Fibroblast of lung (primary cell): ENCODE data around the gene ZSWIM5. TPM values are rescaled to one million over a fixed set of nuclear protein-coding genes. Genes with fewer than 3 reads are reported as not detected.
A peak's percentile ranks its signal among the peaks of the same experiment; 100 is the strongest.

ENCODE experiments used
- DNase-seq, 2 donors: peaks; one replicate each; pipeline versions ENCODE4 v3.0.0 to v3.0.0-alpha.2; 2010; ENCODE audit warnings: low read depth in 2 of 2
- H2AFZ ChIP-seq: 2 replicates; pipeline ENCODE4 v1.5.1; 2012; ENCODE audit warnings: low read length, control low read depth, inconsistent platforms
- H3K27ac ChIP-seq: 2 replicates; pipeline ENCODE4 v1.5.1; 2011; ENCODE audit warnings: low read length, control low read depth; ENCODE audit not compliant: insufficient read depth
- H3K27me3 ChIP-seq: 2 replicates; pipeline ENCODE4 v1.5.1; 2011; ENCODE audit warnings: mild to moderate bottlenecking, low read length; ENCODE audit not compliant: control insufficient read depth, insufficient read depth
- H3K36me3 ChIP-seq: 2 replicates; pipeline ENCODE4 v1.5.1; 2011; ENCODE audit warnings: low read length; ENCODE audit not compliant: control insufficient read depth, insufficient read depth
- H3K4me1 ChIP-seq: 2 replicates; pipeline ENCODE4 v1.5.1; 2011; ENCODE audit warnings: low read length; ENCODE audit not compliant: control insufficient read depth, insufficient read depth; ENCODE audit errors: extremely low read depth
- H3K4me2 ChIP-seq: 2 replicates; pipeline ENCODE4 v1.5.1; 2011; ENCODE audit warnings: low read length, control low read depth; ENCODE audit not compliant: insufficient read depth; ENCODE audit errors: extremely low read depth
- H3K4me3 ChIP-seq, 4 experiments: fragments of 200-600 bp in 1 of 4; sonication (generic) in 1 of 4; replicated peaks in 1 of 4; 2 replicates each; pipeline ENCODE4 v1.5.1; 2011 to 2016; ENCODE audit warnings: low read length in 4 of 4, low read depth in 3 of 4, mild to moderate bottlenecking in 3 of 4, control low read depth in 2 of 4, inconsistent platforms in 1 of 4, mixed read lengths in 1 of 4; ENCODE audit not compliant: insufficient read depth in 1 of 4; ENCODE audit errors: control extremely low read depth in 1 of 4
- H3K79me2 ChIP-seq: 2 replicates; pipeline ENCODE4 v1.5.1; 2012; ENCODE audit warnings: mild to moderate bottlenecking, low read length, inconsistent platforms; ENCODE audit not compliant: control insufficient read depth, insufficient read depth
- H3K9ac ChIP-seq: 2 replicates; pipeline ENCODE4 v1.5.1; 2011; ENCODE audit warnings: mild to moderate bottlenecking, low read length, control low read depth; ENCODE audit not compliant: insufficient read depth
- H3K9me3 ChIP-seq: 2 replicates; pipeline ENCODE4 v1.5.1; 2012; ENCODE audit warnings: low read depth, low read length; ENCODE audit not compliant: control insufficient read depth, insufficient read depth
- H4K20me1 ChIP-seq: 2 replicates; pipeline ENCODE4 v1.5.1; 2011; ENCODE audit warnings: low read length; ENCODE audit not compliant: control insufficient read depth, insufficient read depth; ENCODE audit errors: extremely low read depth
- CTCF ChIP-seq, 2 donors: IDR thresholded peaks in 1 of 2; conservative IDR thresholded peaks in 1 of 2; 1 replicate in 1 of 2; 2 replicates in 1 of 2; pipeline ENCODE4 v1.5.1; 2011 to 2012; ENCODE audit warnings: low read length in 2 of 2, control low read depth in 1 of 2, inconsistent platforms in 1 of 2, low read depth in 1 of 2, mild to moderate bottlenecking in 1 of 2
- EZH2 ChIP-seq: IDR thresholded peaks from 2 replicates; pipeline ENCODE4 v1.5.1; 2012; ENCODE audit warnings: low read length, control low read depth, mild to moderate bottlenecking; ENCODE audit errors: missing control alignments
- polyA plus RNA-seq, 2 donors: library from polyadenylated mRNA; depleted of rRNA in 1 of 2; stranded (reverse) in 1 of 2; unstranded in 1 of 2; fragments of >200 nt; gene quantifications; 2 replicates each; pipeline ENCODE4 v1.2.1, GENCODE V29; 2011 to 2012; ENCODE audit warnings: missing spikeins in 1 of 2
- total RNA-seq: library from RNA; depleted of rRNA; stranded (reverse); fragments of >200 nt; gene quantifications from 2 replicates; pipeline ENCODE4 v1.2.1, GENCODE V29; 2014

ZSWIM5 gene
- total and polyA plus RNA-seq, 2 donors (not counting 1 experiment from before 2014, with no cell fraction given): 0.73 to 0.99 TPM

DNA sequence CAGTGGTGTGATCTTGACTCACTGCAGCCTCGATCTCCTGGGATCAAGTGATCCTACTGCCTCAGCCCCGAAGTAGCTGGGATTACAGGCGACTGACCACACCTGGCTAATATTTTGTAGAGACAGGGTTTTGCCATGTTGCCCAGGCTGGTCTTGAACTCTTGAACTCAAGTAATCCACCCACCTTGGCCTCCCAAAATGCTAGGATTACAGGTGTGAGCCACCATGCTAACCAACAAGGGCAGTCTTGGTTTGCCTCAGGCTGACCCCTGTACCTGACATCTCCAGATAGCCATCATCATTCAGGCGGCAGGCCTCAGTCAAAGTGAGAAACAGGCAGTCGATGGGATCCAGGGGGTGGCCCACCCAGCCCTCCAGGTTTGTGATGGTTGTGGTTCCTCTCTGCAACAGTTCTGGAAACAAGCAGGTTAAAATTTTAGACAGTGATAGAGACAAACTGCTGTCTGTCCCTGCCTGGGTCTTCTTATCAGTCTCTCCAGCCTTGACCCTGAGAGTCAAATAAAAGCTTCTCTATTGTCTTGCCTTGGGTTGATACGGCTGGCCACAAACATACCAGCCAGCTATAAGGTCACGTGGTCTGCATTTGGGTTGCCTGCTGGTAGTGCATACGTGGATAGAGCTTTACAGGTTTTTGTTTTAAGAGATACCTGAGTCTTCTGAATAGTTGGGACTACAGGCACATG is 167.6 kb downstream of the ZSWIM5 start:
- no peak overlapping the region for H3K4me2 ChIP-seq
- H3K4me1 ChIP-seq: no peaks in the 10 kb centered on the region
- no peaks in the 10 kb centered on the region for H3K27me3 ChIP-seq
- TF ChIP-seq CTCF (conservative IDR thresholded peaks at IDR 0.05 in 1 of 2, IDR thresholded peaks at IDR 0.05 in 1 of 2; ENCODE audit: low read depth in 1 of 2, low read length in 2 of 2) (no peak), EZH2 (no peak)
- no peak overlapping the region for H3K4me3 ChIP-seq
- no peak overlapping the region for H3K9ac ChIP-seq
- no peaks in the 10 kb centered on the region for H3K9me3 ChIP-seq
- H3K79me2 ChIP-seq: no peaks in the 10 kb centered on the region
- H2AFZ ChIP-seq: no peak overlapping the region
- H4K20me1 ChIP-seq: no peaks in the 10 kb centered on the region
- H3K36me3 ChIP-seq: no peaks in the 10 kb centered on the region
- no peak for DNase-seq
- no peak overlapping the region for H3K27ac ChIP-seq

DNA sequence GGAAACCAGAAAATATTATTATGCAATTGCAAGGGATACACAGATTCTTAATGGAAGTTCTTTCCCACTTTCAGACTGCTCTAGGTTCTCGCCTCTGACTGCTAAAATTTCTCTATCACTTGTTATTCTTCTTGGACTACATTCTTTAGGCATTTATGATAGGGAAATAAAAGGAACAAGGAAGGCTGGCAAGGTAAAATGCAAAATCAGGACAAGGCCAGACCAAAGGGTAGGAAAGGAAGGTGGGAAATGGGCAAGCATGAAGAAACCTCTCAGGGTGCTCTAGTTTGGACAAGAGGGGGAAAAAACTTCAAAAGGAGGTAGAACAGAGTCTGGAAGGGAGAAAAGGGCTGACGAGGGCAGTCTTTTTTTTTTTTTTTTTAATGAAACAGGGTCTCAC is 168.2 kb downstream of the ZSWIM5 start:
- no peak for DNase-seq
- no peak overlapping the region for H3K4me3 ChIP-seq
- no peaks in the 10 kb centered on the region for H3K4me1 ChIP-seq
- H3K4me2 ChIP-seq: no peak overlapping the region
- no peaks in the 10 kb centered on the region for H3K36me3 ChIP-seq
- no peaks in the 10 kb centered on the region for H3K79me2 ChIP-seq
- no peak overlapping the region for H3K27ac ChIP-seq
- no peaks in the 10 kb centered on the region for H3K9me3 ChIP-seq
- no peak overlapping the region for H3K9ac ChIP-seq
- no peak overlapping the region for H2AFZ ChIP-seq
- no peaks in the 10 kb centered on the region for H3K27me3 ChIP-seq
- H4K20me1 ChIP-seq: no peaks in the 10 kb centered on the region
- TF ChIP-seq EZH2: no peak
- TF ChIP-seq CTCF (conservative IDR thresholded peaks at IDR 0.05 in 1 of 2, IDR thresholded peaks at IDR 0.05 in 1 of 2; ENCODE audit: low read depth in 1 of 2, low read length in 2 of 2): no peak

GRCh38 chr1:45037456-45037855 is 168.9 kb downstream of the ZSWIM5 start:
- Histone ChIP-seq H3K9me3 (no peaks in the 10 kb centered on the region), H3K27ac (no peak overlapping the region), H3K27me3 (no peaks in the 10 kb centered on the region), H3K4me3 (no peak overlapping the region), H2AFZ (no peak overlapping the region), H3K9ac (no peak overlapping the region), H3K79me2 (no peaks in the 10 kb centered on the region), H3K4me1 (no peaks in the 10 kb centered on the region), H4K20me1 (no peaks in the 10 kb centered on the region), H3K36me3 (no peaks in the 10 kb centered on the region), H3K4me2 (no peak overlapping the region)
- TF ChIP-seq EZH2 (no peak), CTCF (conservative IDR thresholded peaks at IDR 0.05 in 1 of 2, IDR thresholded peaks at IDR 0.05 in 1 of 2; ENCODE audit: low read depth in 1 of 2, low read length in 2 of 2) (no peak)
- peak in 1 of 2 donors; percentile 41 for DNase-seq
